GM18517 (cell line): ENCODE data around the gene ATG4B.
"Not testable (repeated sequence)": the region's sequence is repeated elsewhere in the genome, so short reads cannot be mapped to it uniquely, and the experiment has no call there.

Experiments
- ATAC-seq: cut with Tn5 transposase; IDR thresholded peaks from one replicate; pipeline ENCODE4 v1.9.1; 2021; ENCODE audit warnings: mild to moderate bottlenecking, moderate library complexity; ENCODE audit not compliant: unreplicated experiment

ATG4B gene

DNA sequence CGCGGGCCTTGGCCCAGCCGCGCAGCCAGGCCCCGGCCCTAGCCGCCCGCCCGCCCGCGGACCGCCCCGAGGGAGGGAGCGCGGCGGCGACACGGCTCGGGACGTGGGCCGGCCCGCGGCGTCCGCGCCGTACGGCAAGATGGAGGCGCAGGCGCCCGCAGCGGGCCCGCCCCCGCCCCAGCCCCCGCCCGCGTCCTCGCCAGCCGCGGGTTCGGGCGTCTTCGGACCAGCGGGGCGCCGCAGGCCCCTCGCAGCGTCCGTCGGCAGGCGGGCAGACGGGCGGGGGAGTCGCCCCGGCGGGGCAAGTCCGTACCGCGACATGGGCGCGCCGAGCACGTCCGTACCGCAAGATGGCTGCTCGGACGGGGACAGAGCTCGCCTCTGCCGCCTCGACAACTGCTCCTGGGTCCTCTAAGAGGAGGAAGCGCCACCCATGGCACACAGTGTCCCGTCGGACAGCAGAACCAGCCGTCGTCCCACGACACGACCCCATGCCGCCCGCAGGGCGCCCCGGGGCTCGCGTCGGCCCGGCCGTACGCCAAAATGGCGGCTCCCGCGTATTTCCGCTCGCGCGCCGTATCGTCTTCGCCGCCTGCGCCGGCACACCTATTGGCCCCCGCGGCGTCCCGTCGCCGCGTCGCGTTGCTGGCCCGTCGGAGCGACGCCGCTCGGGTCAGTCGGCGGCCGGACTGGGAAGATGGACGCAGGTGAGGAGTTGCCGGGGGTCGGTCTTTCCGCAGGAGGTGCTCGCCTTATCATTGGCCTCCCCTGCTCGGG is at the start of gene ATG4B, which contains the start of gene THAP4:
Gene ATG4B (plus strand): TSS at position 676 of the 777 bp plus-strand sequence. CDS start 22 bp downstream, at position 698.
Gene THAP4 (minus strand): TSS at position 141 of the 777 bp plus-strand sequence. CDS start 141 bp downstream, outside the sequence.
- ATAC-seq = peak; percentile 68

DNA sequence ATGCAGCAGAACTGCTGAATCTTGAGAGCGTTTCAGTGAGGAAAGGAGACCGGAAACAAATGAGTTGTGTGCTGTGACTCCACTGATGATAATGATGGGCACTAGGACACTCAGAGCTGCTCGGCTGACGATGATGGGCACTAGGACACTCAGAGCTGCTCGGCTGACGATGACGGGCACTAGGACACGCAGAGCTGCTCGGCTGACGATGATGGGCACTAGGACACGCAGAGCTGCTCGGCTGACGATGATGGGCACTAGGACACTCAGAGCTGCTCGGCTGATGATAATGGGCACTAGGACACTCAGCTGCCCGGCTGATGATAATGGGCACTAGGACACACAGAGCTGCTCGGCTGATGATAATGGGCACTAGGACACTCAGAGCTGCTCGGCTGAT is 47.6 kb upstream of the ATG4B start:
- not testable (repeated sequence) for ATAC-seq

DNA sequence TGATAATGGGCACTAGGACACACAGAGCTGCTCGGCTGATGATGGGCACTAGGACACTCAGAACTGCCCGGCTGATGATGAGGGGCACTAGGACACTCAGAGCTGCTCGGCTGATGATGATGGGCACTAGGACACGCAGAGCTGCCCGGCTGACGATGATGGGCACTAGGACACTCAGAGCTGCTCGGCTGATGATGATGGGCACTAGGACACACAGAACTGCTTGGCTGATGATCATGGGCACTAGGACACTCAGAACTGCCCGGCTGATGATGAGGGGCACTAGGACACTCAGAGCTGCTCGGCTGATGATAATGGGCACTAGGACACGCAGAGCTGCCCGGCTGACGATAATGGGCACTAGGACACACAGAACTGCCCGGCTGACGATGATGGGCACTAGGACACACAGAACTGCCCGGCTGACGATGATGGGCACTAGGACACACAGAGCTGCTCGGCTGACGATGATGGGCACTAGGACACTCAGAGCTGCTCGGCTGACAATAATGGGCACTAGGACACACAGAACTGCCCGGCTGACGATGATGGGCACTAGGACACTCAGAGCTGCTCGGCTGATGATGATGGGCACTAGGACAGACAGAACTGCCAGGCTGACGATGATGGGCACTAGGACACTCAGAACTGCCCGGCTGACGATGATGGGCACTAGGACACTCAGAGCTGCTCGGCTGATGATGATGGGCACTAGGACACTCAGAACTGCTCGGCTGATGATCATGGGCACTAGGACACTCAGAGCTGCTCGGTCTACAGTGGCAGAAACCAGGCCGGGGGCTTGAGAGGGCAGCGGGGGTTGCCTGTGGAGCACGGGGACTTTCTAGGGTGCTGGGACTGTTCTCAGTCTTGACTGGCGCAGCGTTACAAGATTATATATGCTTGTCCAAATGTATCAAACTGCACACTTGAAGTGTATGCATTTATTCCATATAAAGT is 46.7 kb upstream of the ATG4B start:
- not testable (repeated sequence) for ATAC-seq

DNA sequence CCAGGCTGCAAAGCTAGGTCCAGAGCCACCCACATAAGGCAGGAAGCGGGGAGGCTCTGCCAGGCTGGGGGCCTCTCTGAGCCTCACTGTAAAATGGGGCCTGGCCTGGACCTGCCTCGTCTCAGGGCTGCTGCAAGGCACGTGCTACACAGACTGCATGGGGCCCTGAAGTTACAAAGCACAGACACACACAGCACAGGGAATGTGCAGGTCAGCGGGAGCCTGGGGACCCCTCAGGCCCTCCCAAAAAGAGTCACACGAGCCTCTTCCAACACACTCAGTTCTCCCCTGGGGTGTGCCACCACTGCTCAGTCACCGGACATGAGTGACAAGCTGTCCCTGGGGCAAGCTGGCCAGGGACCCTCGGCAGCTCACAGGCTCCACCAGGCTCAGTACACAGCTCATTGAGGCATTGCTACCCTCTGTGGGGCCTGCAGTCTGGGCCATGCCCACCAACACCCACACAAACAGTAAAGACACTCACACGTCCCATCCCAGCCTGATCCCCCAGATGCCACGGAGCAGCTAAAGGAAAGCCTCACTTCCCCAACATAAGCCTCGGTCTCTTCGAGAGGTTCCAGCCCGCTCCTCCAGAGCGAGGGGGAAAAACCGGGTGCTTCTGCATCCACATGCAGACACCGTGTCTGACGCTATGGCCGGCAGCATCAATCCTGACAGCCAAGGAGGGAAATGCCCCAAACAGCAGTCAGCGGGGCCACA is 45.2 kb upstream of the ATG4B start:
- ATAC-seq = no peak

- no peak for ATAC-seq
Measured at GRCh38 chr2:241593271-241593670, 44.2 kb upstream of the ATG4B start.

DNA sequence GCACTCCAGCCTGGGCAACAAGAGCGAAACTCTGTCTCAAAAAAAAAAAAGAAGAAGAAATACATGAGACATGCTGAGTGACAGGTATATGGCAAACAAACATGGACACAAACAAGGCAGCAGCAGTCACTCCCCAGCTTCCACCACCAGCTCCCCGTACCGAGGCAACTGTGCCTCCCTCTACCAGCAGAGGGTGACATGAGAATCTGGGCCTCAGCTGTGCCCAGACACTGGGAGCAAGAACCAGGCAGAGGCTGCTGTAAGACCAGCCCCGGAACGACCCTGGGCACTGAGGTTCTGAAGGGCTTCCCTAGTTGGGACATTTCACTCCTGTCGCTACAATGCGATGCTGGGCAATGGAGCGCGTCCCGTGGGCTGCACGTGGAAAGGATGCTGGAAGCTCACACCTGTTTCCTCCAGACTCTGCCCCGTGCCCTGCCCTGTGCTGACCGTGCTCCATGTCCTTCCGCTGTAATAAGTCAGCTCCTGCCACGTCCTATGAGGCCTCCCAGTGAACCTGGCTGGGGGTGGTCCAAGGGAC is 41.8 kb upstream of the ATG4B start:
- ATAC-seq = no peak

DNA sequence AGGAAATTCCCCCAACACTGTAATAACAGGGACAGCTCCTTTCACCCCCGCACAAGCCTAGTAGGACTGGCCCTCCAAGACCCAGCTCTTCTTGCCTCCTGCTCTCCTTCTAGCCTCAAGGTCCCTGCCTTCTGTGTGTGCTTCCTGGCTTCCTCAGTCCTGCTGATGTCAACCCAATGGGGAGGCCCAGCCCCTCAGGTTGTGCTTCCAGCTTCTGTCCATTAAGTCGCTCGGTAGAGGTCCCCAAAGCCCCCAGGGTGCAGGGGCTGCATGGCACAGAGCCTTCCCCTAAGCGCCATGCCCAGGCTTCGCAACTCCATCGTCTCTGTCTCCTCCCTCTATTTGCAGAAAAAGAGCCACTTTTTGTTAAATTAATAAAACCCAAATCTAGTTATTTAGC is 39.9 kb upstream of the ATG4B start:
- ATAC-seq = no peak

DNA sequence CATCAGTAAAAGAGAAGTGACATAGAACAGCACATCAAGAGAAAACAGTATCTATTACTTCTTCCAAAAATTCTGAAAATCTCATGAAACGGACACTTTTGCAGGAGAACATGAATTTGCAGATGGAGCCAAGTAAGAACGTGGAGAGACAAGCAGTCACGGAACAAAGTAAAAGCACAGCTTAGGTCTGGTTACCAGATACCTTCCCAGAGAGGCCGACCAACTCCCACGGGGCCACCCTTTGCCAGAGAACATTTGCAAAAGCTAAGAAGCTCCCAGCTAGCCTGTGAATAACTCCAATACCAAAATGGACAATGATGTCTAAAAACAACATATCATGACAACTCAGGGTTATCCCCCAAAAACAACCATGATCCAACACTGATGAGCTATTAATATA is 39.4 kb upstream of the ATG4B start:
- ATAC-seq = no peak

- ATAC-seq = no peak
Measured at GRCh38 chr2:241598487-241598886, 39.0 kb upstream of the ATG4B start.

DNA sequence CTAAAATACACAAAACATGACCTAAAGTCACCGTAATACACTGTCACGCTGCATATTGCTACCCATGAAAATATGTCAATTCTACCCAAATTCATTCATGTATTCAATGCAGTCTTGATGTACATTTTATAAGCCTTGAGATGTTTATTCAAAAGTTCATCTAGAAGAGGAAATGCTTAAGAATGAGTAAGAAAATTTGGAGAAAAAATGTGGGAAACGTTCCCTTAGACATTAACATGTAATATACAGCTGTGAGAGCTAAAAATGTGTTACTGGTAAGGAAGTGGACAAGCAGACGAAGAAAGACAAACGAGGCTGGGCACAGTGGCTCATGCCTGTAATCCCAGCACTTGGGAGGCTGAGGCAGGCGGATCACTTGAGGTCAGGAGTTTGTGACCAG is 37.9 kb upstream of the ATG4B start:
- no peak for ATAC-seq

DNA sequence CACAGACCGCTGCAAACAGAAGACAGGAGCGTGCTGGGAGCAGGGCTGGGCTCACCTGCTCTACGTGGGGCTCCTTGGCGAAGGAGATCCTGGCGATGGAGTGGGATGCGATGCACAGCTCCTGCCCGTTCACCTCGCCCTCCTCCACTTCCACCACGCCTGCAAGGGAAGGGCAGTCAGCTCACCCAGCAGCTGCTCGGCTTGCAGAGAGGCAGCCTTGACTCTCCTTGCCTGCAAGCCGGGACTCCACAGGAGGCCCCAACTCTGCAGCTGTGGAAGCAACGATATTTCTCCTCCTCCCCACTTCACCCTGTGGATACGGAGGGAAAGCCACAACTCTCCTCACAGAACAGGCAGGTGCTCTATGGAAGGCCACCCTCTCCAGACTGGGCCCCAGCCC is 35.7 kb upstream of the ATG4B start:
- ATAC-seq = no peak

- no peak for ATAC-seq
Measured at GRCh38 chr2:241602720-241603119, 34.8 kb upstream of the ATG4B start.

GRCh38 chr2:241603686-241604085 is 33.8 kb upstream of the ATG4B start:
- ATAC-seq = no peak

- ATAC-seq = no peak
Measured at GRCh38 chr2:241606186-241606585, 31.3 kb upstream of the ATG4B start.

DNA sequence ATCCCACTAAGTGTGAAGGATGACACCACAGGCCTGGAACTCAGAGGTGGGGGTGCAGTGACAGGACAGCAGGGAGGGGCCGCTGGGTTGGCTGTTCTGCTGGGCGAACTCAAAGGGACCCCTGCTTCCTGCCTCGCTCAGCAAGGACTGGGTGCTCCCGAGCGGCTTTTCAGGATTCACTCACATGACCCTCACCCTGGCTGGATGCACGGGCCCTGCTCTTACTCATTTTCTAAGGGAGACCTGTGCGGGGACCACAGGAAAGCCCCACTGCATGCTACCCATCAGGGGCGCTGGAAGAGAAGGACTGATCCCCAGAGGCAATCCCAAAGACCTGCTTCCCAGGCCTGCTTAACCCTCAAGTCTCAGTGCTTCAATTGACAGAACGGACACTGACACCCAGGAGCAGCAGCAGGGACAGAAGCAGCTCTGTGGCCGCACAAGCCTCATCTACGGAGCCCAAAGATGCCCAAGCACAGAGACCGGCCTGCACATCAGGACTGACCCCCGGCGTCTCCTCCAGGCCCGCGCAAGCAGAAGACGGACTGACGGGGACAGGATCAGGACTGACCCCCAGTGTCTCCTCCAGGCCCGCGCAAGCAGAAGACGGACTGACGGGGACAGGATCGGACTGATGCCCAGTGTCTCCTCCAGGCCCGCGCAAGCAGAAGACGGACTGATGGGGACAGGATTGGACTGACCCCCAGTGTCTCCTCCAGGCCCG is 30.2 kb upstream of the ATG4B start:
- no peak for ATAC-seq

- no peak for ATAC-seq
Measured at GRCh38 chr2:241608881-241609280, 28.6 kb upstream of the ATG4B start.

DNA sequence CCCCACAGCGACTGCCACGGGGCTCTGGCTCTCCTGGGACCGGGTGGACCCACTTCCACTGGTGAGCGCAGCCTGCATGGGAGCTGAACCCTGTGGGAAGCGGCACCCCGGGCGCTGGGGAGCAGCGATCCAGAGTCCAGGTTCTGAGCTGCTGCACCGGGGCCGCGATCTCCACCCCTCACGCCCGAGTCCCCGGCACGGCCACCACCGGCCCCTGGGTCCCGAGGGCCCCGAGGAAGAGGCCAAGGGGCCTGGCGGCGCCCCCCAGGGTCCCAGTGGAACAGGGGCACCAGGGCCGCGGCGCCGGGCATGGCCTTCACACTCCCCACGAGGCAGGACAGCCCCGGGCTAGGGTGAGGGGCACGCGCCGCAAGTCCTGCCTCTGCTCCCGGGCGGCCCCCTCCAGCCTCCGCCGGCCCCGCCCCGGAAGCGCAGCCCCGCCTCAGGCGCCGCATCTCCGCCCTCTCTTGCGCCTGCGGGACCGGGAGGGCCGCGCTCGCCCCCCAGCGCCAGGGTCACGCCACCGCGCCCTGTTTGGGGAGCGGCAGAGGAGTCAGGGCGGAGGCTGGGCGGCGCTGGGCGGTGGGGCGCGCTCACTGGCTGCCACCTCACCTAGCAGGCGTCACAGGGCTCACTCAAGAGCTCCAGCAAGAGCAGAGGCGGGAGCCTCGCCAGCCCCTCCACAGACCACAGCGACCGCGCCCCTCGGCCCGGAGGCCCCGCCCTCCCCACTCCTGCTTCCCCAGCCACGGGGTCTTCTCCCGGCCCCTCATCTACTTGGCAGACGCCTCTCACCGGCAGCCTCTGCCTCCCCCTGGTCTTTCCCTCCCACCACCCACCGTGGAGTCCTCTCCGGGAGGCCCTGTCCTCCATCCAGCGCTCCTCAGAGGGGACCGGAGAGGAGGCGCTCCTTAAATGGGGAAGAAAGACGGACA is 27.4 kb upstream of the ATG4B start:
- ATAC-seq = peak; percentile 74

- no peak for ATAC-seq
Measured at GRCh38 chr2:241611062-241611461, 26.4 kb upstream of the ATG4B start.
